IMR-90 (cell line): ENCODE data around the gene RUNX2.

ENCODE experiments used
- CEBPB ChIP-seq: IDR thresholded peaks from 2 replicates; pipeline ENCODE4 v1.6.1; 2012; ENCODE audit warnings: low read depth, low read length, improper control_type of control experiment
- CTCF ChIP-seq: conservative IDR thresholded peaks from 2 replicates; pipeline ENCODE4 v1.5.1; 2012; ENCODE audit warnings: mild to moderate bottlenecking, low read depth, low read length, improper control_type of control experiment
- POLR2A ChIP-seq: IDR thresholded peaks from 2 replicates; pipeline ENCODE4 v1.6.1; 2012; ENCODE audit warnings: mild to moderate bottlenecking, low read depth, low read length

GRCh38 chr6:45376310-45377042 lies 48.3 kb downstream of the RUNX2 start:
- TF ChIP-seq POLR2A (no peak), CEBPB (no peak), CTCF (no peak)
